NCI-H187 (cell line): ENCODE data around the gene KRT79.

Experiments
- DNase-seq, 2 experiments: peaks; one replicate each; lab custom pipeline; 2025; lab: John Stamatoyannopoulos, UW

Gene KRT79

GRCh38 chr12:52835271-52836041 lies 1.3 kb upstream of the KRT79 start:
- DNase-seq, result no peak

GRCh38 chr12:52834727-52835001 lies 553 bp upstream of the KRT79 start:
- DNase-seq, result no peak

- DNase-seq, result no peak
These were observed 866 bp downstream of the KRT79 start for GRCh38 chr12:52832985-52833905.

- no peak for DNase-seq
These were observed 1.7 kb downstream of the KRT79 start for GRCh38 chr12:52832451-52832850.

- DNase-seq, result no peak
These were observed 2.9 kb downstream of the KRT79 start for GRCh38 chr12:52831251-52831650.

GRCh38 chr12:52829986-52830770 lies 3.9 kb downstream of the KRT79 start:
- DNase-seq, result no peak

- no peak for DNase-seq
These were observed 5.5 kb downstream of the KRT79 start for GRCh38 chr12:52828591-52829021.

GRCh38 chr12:52828156-52828555 lies 6.0 kb downstream of the KRT79 start:
- DNase-seq, result no peak

GRCh38 chr12:52827499-52828090 lies 6.5 kb downstream of the KRT79 start:
- DNase-seq, result no peak

- no peak for DNase-seq
These were observed 7.3 kb downstream of the KRT79 start for GRCh38 chr12:52826611-52827498.

GRCh38 chr12:52825961-52826360 lies 8.2 kb downstream of the KRT79 start:
- no peak for DNase-seq

GRCh38 chr12:52824741-52825410 lies 9.2 kb downstream of the KRT79 start:
- no peak for DNase-seq

GRCh38 chr12:52823761-52824450 lies 10.2 kb downstream of the KRT79 start:
- no peak for DNase-seq

GRCh38 chr12:52822771-52823510 lies 11.2 kb downstream of the KRT79 start:
- no peak for DNase-seq

GRCh38 chr12:52821826-52822660 lies 12.1 kb downstream of the KRT79 start:
- DNase-seq, result no peak

GRCh38 chr12:52821071-52821730 lies 12.9 kb downstream of the KRT79 start:
- no peak for DNase-seq

- no peak for DNase-seq
These were observed 13.6 kb downstream of the KRT79 start for GRCh38 chr12:52820521-52820920.
